DOHH2 (cell line): ENCODE results near the gene TIGIT.

Source experiments
- CTCF ChIP-seq: fragments of 200-600 bp; sonication (generic); IDR thresholded peaks from one replicate; pipeline ENCODE4 v1.5.1; 2014; ENCODE audit warnings: antibody characterized with exemption, mild to moderate bottlenecking, low read depth, low read length; ENCODE audit not compliant: poor library complexity, severe bottlenecking
- EZH2phosphoT487 ChIP-seq: fragments of 200-600 bp; sonication (generic); IDR thresholded peaks from 2 replicates; pipeline ENCODE4 v1.6.1; 2017; ENCODE audit warnings: borderline replicate concordance, mild to moderate bottlenecking, antibody characterized with exemption, low read length, moderate library complexity, mixed read lengths

DNA sequence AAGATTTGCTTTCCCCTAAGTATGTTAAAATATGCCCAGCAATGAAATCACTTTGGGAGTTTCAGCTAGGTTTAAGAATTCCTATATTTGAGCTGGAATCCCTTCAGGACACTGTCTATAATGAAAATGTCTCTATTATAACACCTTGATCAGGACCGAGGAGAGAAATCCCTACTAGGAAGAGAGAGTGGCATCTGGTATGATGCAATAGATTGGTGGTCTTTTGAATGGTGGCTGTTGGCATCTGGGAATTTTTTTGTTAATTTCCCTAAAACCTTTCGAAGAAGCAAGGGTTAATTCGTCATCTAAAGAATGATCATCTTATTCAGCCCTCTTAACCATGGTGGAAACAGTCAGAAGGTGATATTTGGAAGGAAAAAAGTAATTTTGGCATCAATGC is 43.0 kb downstream of the TIGIT start:
- no peak for TF ChIP-seq CTCF
- TF ChIP-seq EZH2phosphoT487 = no peak
